Keratinocyte (primary cell): ENCODE data around the gene DNAJC27.
"Not testable (repeated sequence)": the region's sequence is repeated elsewhere in the genome, so short reads cannot be mapped to it uniquely, and the experiment has no call there.

Experiments used
- CTCF ChIP-seq, 3 experiments: IDR thresholded peaks in 1 of 3; conservative IDR thresholded peaks in 1 of 3; optimal IDR thresholded peaks in 1 of 3; 2 replicates in 2 of 3; 3 replicates in 1 of 3; pipeline versions ENCODE3 to v1.5.1; 2011; ENCODE audit warnings: low read length in 3 of 3, mild to moderate bottlenecking in 3 of 3, moderate library complexity in 2 of 3, control low read depth in 1 of 3, inconsistent platforms in 1 of 3; ENCODE audit not compliant: insufficient read depth in 2 of 3; ENCODE audit errors: extremely low read depth in 1 of 3
- EZH2 ChIP-seq: IDR thresholded peaks from one replicate; pipeline ENCODE4 v1.6.1; 2012; ENCODE audit warnings: inconsistent platforms, mild to moderate bottlenecking, low read length, moderate library complexity

DNA sequence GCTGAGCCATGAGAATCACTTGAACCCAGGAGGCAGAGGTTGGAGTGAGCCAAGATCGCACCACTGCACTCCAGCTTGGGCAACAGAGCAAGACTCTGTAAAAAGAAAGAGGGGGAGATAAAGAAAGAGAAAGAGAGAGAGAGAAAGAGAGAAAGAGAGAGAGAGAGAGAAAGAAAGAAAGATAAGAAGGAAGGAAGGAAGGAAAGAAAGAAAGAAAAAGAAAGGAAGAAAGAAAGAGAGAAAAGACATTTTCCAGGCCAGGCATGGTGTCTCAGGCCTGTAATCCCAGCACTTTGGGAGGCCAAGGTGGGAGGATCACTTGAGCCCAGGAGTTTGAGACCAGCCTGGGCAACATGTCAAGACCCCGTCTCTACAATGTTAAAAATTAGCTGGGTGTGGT lies 39.6 kb upstream of the DNAJC27 start:
- not testable (repeated sequence) for TF ChIP-seq CTCF (optimal IDR thresholded peaks at IDR 0.05 in 1 of 3, IDR thresholded peaks at IDR 0.05 in 1 of 3, conservative IDR thresholded peaks at IDR 0.05 in 1 of 3; ENCODE audit: extremely low read depth in 1 of 3, insufficient read depth in 2 of 3, low read length in 3 of 3); EZH2
